ENCODE measurements around the gene ZNF813. TPM values are rescaled to one million over a fixed set of nuclear protein-coding genes. Genes with fewer than 3 reads are reported as not detected.

Gene ZNF813
- polyA plus RNA-seq, 1 donor from 2014 or later: 1.9 TPM

DNA sequence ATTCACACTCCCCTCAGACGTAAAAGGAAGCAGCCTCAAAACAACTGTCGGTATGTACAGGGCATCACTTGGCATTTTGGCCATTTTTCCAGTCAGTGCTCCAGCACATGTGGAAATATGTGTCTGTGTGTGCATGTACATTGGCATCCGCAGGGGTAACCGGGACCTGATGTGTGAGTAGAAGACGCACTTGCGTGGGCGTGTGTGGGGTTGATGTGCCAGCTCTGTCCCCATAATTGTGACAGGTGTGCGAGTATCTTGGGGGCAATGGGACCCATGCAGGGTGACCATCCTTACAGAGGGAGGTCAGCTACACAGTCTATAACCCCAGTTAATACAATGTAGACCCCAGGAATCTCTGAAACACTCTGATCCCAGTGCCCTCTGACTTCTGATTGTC, 63.1 kb downstream of the ZNF813 start:
- Histone ChIP-seq H3K9me2 (ENCODE audit: insufficient read depth, low read length) (no peaks in the 10 kb centered on the region), H3K9me3 (ENCODE audit: low read length) (no peaks in the 10 kb centered on the region), H3K36me3 (ENCODE audit: insufficient read depth, low read length) (no peaks in the 10 kb centered on the region), H3F3A (ENCODE audit: insufficient read depth, low read length, poor library complexity, severe bottlenecking) (no peaks in the 10 kb centered on the region), H3K9ac (ENCODE audit: low read length) (no peak overlapping the region), H2AFZ (ENCODE audit: low read depth, low read length) (no peak overlapping the region), H4K20me1 (ENCODE audit: insufficient read depth) (no peaks in the 10 kb centered on the region), H3K4me2 (ENCODE audit: low read length) (no peak overlapping the region), H3K4me3 (ENCODE audit: low read length) (no peak overlapping the region), H3K27ac (ENCODE audit: low read length) (no peak overlapping the region), H3K27me3 (ENCODE audit: insufficient read depth, low read depth, low read length) (no peaks in the 10 kb centered on the region), H3K79me2 (replicated peaks; ENCODE audit: insufficient read depth, low read length) (no peaks in the 10 kb centered on the region)
- TF ChIP-seq RAD21 (conservative IDR thresholded peaks at IDR 0.05) (no peak), POLR2AphosphoS5 (IDR thresholded peaks at IDR 0.05) (no peak), EZH2 (IDR thresholded peaks at IDR 0.05; ENCODE audit: borderline replicate concordance, insufficient read depth, low read length, poor library complexity, severe bottlenecking) (no peak), MXI1 (conservative IDR thresholded peaks at IDR 0.05; ENCODE audit: poor library complexity, severe bottlenecking) (no peak), SMC3 (conservative IDR thresholded peaks at IDR 0.05; ENCODE audit: poor library complexity) (no peak), TAF1 (IDR thresholded peaks at IDR 0.05; ENCODE audit: low read depth) (no peak), EP300 (conservative IDR thresholded peaks at IDR 0.05; ENCODE audit: poor library complexity, severe bottlenecking) (no peak)
- TF ChIP-seq, protein P1, sequence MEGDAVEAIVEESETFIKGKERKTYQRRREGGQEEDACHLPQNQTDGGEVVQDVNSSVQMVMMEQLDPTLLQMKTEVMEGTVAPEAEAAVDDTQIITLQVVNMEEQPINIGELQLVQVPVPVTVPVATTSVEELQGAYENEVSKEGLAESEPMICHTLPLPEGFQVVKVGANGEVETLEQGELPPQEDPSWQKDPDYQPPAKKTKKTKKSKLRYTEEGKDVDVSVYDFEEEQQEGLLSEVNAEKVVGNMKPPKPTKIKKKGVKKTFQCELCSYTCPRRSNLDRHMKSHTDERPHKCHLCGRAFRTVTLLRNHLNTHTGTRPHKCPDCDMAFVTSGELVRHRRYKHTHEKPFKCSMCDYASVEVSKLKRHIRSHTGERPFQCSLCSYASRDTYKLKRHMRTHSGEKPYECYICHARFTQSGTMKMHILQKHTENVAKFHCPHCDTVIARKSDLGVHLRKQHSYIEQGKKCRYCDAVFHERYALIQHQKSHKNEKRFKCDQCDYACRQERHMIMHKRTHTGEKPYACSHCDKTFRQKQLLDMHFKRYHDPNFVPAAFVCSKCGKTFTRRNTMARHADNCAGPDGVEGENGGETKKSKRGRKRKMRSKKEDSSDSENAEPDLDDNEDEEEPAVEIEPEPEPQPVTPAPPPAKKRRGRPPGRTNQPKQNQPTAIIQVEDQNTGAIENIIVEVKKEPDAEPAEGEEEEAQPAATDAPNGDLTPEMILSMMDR (IDR thresholded peaks at IDR 0.05; ENCODE audit: poor library complexity, severe bottlenecking): no peak
- TF ChIP-seq, protein P2, sequence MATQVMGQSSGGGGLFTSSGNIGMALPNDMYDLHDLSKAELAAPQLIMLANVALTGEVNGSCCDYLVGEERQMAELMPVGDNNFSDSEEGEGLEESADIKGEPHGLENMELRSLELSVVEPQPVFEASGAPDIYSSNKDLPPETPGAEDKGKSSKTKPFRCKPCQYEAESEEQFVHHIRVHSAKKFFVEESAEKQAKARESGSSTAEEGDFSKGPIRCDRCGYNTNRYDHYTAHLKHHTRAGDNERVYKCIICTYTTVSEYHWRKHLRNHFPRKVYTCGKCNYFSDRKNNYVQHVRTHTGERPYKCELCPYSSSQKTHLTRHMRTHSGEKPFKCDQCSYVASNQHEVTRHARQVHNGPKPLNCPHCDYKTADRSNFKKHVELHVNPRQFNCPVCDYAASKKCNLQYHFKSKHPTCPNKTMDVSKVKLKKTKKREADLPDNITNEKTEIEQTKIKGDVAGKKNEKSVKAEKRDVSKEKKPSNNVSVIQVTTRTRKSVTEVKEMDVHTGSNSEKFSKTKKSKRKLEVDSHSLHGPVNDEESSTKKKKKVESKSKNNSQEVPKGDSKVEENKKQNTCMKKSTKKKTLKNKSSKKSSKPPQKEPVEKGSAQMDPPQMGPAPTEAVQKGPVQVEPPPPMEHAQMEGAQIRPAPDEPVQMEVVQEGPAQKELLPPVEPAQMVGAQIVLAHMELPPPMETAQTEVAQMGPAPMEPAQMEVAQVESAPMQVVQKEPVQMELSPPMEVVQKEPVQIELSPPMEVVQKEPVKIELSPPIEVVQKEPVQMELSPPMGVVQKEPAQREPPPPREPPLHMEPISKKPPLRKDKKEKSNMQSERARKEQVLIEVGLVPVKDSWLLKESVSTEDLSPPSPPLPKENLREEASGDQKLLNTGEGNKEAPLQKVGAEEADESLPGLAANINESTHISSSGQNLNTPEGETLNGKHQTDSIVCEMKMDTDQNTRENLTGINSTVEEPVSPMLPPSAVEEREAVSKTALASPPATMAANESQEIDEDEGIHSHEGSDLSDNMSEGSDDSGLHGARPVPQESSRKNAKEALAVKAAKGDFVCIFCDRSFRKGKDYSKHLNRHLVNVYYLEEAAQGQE (IDR thresholded peaks at IDR 0.05; ENCODE audit: borderline replicate concordance): no peak

DNA sequence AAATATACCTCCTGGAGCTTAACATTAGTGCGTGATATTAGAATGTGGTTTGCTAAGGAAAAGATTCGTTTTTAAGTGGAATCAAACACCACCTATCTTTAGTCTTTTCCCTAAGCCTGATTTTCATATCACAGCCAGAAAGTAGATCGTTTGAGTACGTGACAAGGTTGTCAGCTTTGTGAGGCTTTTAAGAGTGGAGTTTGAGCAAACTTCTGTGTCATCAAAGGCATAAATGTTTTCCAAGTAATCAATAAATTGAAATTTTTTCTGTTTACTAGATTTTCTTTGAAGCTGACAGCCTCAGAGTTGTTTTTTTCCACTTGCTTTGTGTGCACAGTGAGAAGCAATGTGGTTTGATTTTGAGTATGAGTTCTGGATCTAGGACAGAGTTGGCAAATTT, 63.9 kb downstream of the ZNF813 start:
- no peaks in the 10 kb centered on the region for H3K27me3 ChIP-seq (ENCODE audit: insufficient read depth, low read depth, low read length)
- no peaks in the 10 kb centered on the region for H4K20me1 ChIP-seq (ENCODE audit: insufficient read depth)
- no peaks in the 10 kb centered on the region for H3K79me2 ChIP-seq (replicated peaks; ENCODE audit: insufficient read depth, low read length)
- H3K4me3 ChIP-seq (ENCODE audit: low read length): no peak overlapping the region
- H3K27ac ChIP-seq (ENCODE audit: low read length): no peak overlapping the region
- no peak overlapping the region for H2AFZ ChIP-seq (ENCODE audit: low read depth, low read length)
- no peak overlapping the region for H3K9ac ChIP-seq (ENCODE audit: low read length)
- H3K9me2 ChIP-seq (ENCODE audit: insufficient read depth, low read length): no peaks in the 10 kb centered on the region
- H3K9me3 ChIP-seq (ENCODE audit: low read length): no peaks in the 10 kb centered on the region
- no peaks in the 10 kb centered on the region for H3F3A ChIP-seq (ENCODE audit: insufficient read depth, low read length, poor library complexity, severe bottlenecking)
- H3K36me3 ChIP-seq (ENCODE audit: insufficient read depth, low read length): no peaks in the 10 kb centered on the region
- no peak for TF ChIP-seq TAF1 (IDR thresholded peaks at IDR 0.05; ENCODE audit: low read depth)
- TF ChIP-seq POLR2AphosphoS5 (IDR thresholded peaks at IDR 0.05): no peak
- no peak for TF ChIP-seq EZH2 (IDR thresholded peaks at IDR 0.05; ENCODE audit: borderline replicate concordance, insufficient read depth, low read length, poor library complexity, severe bottlenecking)
- TF ChIP-seq, protein P1 (IDR thresholded peaks at IDR 0.05; ENCODE audit: poor library complexity, severe bottlenecking): no peak
- no peak for TF ChIP-seq RAD21 (conservative IDR thresholded peaks at IDR 0.05)
- TF ChIP-seq SMC3 (conservative IDR thresholded peaks at IDR 0.05; ENCODE audit: poor library complexity): no peak
- no peak for TF ChIP-seq EP300 (conservative IDR thresholded peaks at IDR 0.05; ENCODE audit: poor library complexity, severe bottlenecking)
- TF ChIP-seq, protein P2 (IDR thresholded peaks at IDR 0.05; ENCODE audit: borderline replicate concordance): no peak
- TF ChIP-seq MXI1 (conservative IDR thresholded peaks at IDR 0.05; ENCODE audit: poor library complexity, severe bottlenecking): no peak
- no peak overlapping the region for H3K4me2 ChIP-seq (ENCODE audit: low read length)
